ENCODE data around the gene AMBRA1.

Gene AMBRA1

GRCh38 chr11:46489656-46490560 lies 103.9 kb downstream of the AMBRA1 start:
- no peak for DNase-seq (ENCODE audit: low read depth)
- H3K4me3 ChIP-seq (ENCODE audit: low read depth, low read length), result no peak overlapping the region

GRCh38 chr11:46485856-46486443 lies 107.9 kb downstream of the AMBRA1 start:
- DNase-seq (ENCODE audit: low read depth), result no peak
- no peak overlapping the region for H3K4me3 ChIP-seq (ENCODE audit: low read depth, low read length)

DNA sequence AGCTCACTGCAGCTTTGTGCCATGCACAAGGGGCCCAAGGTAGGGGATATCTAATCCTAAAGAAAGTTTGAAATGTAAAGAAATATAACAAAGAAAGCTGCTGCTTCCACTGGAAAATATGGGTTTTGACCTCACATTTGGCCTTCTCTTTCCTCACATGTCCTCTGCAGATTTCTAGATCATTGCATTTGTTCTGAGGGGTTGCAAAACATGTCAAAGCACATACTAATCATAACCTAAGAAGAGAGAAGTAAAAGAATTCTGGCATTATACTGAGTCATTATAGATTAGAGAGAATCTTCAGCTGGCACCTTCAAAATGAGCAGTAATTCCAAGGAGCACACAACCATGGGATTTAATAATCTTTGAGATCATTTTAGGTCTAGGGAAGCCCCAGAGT lies 109.7 kb downstream of the AMBRA1 start:
- H3K4me3 ChIP-seq (ENCODE audit: low read depth, low read length), result no peak overlapping the region
- no peak for DNase-seq (ENCODE audit: low read depth)

GRCh38 chr11:46480909-46481308 lies 112.9 kb downstream of the AMBRA1 start:
- no peak overlapping the region for H3K4me3 ChIP-seq (ENCODE audit: low read depth, low read length)
- DNase-seq (ENCODE audit: low read depth), result no peak

- H3K4me3 ChIP-seq (ENCODE audit: low read depth, low read length), result no peak overlapping the region
- DNase-seq (ENCODE audit: low read depth), result no peak
Observed at GRCh38 chr11:46480166-46480726, 113.6 kb downstream of the AMBRA1 start.

DNA sequence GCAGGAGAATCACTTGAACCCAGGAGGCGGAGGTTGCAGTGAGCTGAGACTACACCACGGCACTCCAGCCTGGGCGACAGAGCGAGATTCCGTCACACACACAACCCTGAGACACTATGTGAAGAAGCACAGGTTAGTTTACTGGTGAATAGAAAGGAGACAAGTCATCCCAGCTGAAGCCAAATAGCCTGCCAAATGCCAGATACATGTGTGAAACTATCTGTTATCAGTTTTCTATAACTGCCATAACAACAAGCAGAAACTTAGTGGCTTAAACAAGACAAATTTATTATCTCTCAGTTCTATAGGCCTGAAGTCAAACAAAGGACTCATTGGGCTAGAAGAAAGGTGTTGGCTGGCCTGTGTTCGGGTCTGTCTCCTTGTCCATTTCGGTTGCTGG lies 114.2 kb downstream of the AMBRA1 start:
- no peak for DNase-seq (ENCODE audit: low read depth)
- no peak overlapping the region for H3K4me3 ChIP-seq (ENCODE audit: low read depth, low read length)

DNA sequence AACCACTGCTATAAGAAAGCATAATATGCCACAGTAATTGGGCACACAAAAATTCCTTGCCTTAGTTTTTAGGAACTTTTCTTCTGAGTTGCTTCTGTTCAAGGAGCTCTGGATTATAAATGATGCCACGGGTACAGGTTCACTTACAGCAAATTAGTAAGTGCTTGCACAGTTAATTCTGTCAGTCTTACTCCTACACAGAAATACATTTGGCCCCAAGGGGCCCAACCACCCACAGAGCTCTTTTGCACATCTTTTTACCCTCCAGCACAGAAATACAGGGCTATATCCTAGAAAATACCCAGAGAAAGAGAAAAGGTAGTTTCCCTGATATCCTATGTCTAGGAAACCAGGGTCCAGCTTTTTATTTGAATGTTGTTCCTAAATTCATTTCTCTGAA lies 115.6 kb downstream of the AMBRA1 start:
- H3K4me3 ChIP-seq (ENCODE audit: low read depth, low read length), result no peak overlapping the region
- DNase-seq (ENCODE audit: low read depth), result no peak

DNA sequence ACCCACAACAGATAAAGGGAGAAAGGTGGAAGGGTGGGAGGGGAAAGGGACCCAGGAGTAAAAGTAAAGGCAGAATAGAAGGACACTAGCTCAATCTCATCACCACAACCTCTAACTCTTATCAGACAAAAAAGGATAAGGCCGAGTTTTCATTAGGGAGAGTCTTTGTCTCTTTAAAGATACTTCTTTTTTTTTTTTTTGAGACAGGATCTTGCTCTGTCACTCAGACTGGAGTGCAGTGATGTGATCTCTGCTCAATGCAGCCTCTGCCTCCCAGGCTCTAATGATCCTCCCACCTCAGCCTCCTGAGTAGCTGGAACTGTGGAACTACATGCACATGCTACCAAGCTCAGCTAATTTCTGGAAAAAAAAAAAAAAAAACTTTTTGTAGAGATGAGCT lies 116.7 kb downstream of the AMBRA1 start:
- no peak overlapping the region for H3K4me3 ChIP-seq (ENCODE audit: low read depth, low read length)
- DNase-seq (ENCODE audit: low read depth), result no peak

DNA sequence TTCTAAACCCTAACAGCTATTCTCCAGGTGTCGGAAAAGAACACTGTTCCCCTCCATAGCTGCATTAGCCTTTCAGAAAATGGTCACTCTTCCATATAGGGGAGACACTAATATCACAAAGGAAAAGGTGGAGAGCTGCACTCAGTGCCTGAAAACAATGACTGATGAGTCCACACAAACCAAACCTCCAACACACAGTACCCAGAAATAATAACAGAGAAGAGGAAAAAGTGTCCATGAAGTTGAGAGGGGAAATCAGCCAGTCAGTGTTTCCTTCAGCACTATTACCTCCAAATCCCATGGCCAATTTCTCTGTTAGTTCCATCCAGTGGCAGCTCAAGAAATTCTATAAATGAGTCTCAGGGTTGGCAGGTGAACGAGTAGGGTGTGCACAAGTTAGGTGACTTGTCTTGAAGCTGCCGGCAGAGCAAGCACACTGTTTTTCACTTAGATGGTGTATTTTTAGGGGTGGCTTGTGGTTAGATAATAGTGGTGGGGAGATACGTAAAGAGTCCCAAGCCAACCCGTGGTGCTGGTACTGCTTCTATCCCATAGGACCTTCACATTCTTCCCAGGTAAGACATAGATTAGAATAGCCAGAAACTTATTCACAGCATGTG lies 117.8 kb downstream of the AMBRA1 start:
- no peak for DNase-seq (ENCODE audit: low read depth)

DNA sequence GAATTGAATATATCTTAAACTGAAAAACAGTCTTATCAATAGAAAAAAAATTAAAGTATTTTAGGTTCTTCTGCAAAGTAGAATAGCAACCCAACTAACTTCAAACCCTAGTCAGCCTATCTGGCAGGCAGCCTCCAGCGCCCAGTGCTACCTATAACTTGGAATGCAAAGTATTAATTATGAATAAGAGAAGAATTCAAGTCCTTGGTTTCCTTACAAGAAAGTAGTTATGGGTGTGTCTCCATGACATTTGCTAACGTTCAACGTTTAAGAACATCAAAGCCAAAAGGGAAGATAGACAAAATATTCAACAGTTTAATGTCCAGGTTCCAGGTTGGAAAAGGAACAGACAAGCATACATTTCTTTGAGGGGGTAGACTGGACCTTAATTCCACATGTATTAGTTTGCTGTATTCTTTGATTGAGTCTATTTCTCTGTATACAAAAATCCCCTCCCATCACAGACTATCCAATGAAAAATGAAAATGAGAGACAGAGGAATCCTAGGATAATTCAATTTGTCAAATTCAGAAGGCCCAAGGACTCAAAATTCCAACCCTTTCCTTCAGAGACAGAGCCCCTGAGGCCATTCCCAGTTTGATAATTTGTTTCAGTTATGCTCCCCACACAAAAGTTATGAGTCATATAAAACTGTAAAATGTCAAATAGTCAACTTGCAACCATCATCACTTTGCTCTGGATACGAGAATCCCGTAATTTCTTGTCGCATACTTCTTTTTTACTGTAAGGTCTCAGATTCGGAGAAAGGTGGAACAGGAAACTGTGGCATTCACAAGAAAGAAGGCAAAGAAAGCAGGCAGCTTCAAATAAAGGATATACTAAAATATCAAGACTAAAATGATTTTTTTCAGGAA lies 118.5 kb downstream of the AMBRA1 start:
- no peak overlapping the region for H3K4me3 ChIP-seq (ENCODE audit: low read depth, low read length)
- no peak for DNase-seq (ENCODE audit: low read depth)

More for the DNA sequence above, 117.8 kb downstream of the AMBRA1 start:
- H3K4me3 ChIP-seq (ENCODE audit: low read depth, low read length), result no peak overlapping the region

DNA sequence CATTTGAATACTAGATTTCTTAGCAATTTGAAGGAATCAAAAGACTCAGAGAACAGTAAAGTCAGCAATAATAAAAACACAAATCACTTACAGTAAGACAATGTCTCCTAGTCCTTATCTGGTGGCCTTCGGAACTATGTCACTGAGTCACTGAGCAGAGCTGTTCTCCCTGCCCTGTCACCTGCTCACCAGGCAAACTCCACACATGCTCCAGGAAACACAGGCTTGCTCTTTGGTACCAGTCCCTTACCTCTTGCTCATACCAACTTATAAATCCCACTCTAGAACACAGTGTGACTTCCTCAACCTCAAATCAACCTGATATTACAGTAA lies 121.2 kb downstream of the AMBRA1 start:
- DNase-seq (ENCODE audit: low read depth), result no peak

GRCh38 chr11:46471943-46472661 lies 121.7 kb downstream of the AMBRA1 start:
- H3K4me3 ChIP-seq (ENCODE audit: low read depth, low read length), result no peak overlapping the region
- DNase-seq (ENCODE audit: low read depth), result no peak

More for the DNA sequence above, 121.2 kb downstream of the AMBRA1 start:
- H3K4me3 ChIP-seq (ENCODE audit: low read depth, low read length), result no peak overlapping the region

DNA sequence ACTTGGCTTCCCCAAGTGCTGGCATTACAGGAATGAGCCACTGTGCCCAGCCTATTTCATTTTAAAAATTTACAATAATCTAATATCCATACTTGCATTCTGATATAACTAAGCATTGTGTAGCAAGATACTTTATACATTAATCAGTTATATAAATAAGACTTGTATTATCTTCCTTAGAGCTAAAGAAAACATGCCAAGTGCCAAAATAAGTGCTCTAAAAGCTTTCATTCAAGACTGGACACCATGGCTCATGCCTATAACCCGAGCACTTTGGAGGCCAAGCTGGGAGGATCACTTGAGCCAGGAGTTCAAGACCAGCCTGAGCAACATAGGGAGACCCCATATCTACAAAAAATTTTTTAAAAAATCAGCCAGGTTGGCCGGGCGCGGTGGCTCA lies 123.9 kb downstream of the AMBRA1 start:
- no peak overlapping the region for H3K4me3 ChIP-seq (ENCODE audit: low read depth, low read length)
- DNase-seq (ENCODE audit: low read depth), result no peak

GRCh38 chr11:46465683-46466082 lies 128.1 kb downstream of the AMBRA1 start:
- no peak for DNase-seq (ENCODE audit: low read depth)
- no peak overlapping the region for H3K4me3 ChIP-seq (ENCODE audit: low read depth, low read length)

GRCh38 chr11:46463701-46464421 lies 130.0 kb downstream of the AMBRA1 start:
- DNase-seq (ENCODE audit: low read depth), result no peak
- H3K4me3 ChIP-seq (ENCODE audit: low read depth, low read length), result no peak overlapping the region

DNA sequence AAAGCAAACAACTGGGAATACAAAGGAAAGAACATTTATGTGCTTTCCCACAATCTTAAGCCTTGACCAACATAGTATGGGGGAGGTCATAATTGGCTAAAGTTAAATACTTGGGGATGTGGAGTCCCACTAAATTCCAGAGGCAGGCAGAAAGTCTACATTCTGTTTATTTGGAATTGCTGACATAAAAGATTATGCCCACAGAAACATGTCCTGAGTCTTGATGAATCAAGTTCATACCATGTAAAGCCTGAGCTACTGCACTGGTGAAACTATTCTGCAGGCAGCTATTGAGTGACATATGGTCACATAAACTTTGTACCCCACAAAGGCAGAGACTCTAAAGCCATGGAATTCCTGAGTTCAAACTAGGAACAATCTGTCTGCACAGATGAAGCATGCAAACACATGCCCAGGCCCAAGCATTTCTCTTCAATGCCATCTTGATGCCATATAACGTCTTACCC lies 132.3 kb downstream of the AMBRA1 start:
- no peak overlapping the region for H3K4me3 ChIP-seq (ENCODE audit: low read depth, low read length)
- DNase-seq (ENCODE audit: low read depth), result peak; percentile 28

DNA sequence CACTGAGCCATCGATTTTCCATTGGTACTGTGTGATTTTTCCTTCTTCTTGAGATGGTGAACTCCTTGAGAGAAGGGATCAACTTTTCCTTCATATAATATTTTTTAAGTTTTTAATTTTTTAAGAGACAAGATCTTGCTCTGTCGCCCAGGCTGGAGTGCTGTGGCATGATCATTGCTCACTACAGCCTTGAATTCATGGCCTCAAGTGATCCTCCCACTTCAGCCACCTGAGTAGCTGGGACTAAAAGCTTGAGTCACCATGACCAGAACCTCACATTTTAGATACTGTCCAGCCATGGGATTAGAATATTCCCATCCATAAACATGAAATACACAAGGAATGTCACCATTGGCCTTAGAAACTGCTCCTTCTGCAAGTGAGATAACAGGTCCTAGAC lies 135.3 kb downstream of the AMBRA1 start:
- H3K4me3 ChIP-seq (ENCODE audit: low read depth, low read length), result no peak overlapping the region
- DNase-seq (ENCODE audit: low read depth), result no peak
